ENCODE results near the gene ERBB2. TPM values are rescaled to one million over a fixed set of nuclear protein-coding genes. Genes with fewer than 3 reads are reported as not detected.
A peak's percentile ranks its signal among the peaks of the same experiment; 100 is the strongest.

Gene ERBB2
- total RNA-seq, 2 donors from 2014 or later: 110 to 133 TPM

- Histone ChIP-seq H3K27ac (ENCODE audit: low read depth, low read length) (peak overlapping the region; percentile 93), H3K4me1 (ENCODE audit: control insufficient read depth, insufficient read depth, low read length) (peaks cover 16% of the 10 kb centered on the region), H3K36me3 (ENCODE audit: control insufficient read depth, insufficient read depth, low read length) (no peaks in the 10 kb centered on the region), H3K9ac (ENCODE audit: extremely low read depth, low read length, poor library complexity, severe bottlenecking) (peak overlapping the region; percentile 32), H3K4me3 (ENCODE audit: low read length) (no peak overlapping the region), H3K27me3 (ENCODE audit: control insufficient read depth, insufficient read depth, low read length, poor library complexity, severe bottlenecking) (no peaks in the 10 kb centered on the region), H3K9me3 (ENCODE audit: control insufficient read depth, low read length) (no peaks in the 10 kb centered on the region)
- no peaks in the 10 kb centered on the region for H3K9me3 Mint-ChIP-seq
- H3K36me3 Mint-ChIP-seq (ENCODE audit: low read depth): peaks cover 14% of the 10 kb centered on the region
- DNase-seq: peak; percentile 91
- H3K27me3 Mint-ChIP-seq (ENCODE audit: insufficient read depth): no peaks in the 10 kb centered on the region
- 38 to 64% methylated on average over 6 to 7 of the region's 7 CpGs for WGBS, 2 experiments (ENCODE audit: insufficient coverage in 1 of 2, insufficient read length in 1 of 2)
- no peak overlapping the region for H3K4me3 Mint-ChIP-seq
- TF ChIP-seq CTCF (conservative IDR thresholded peaks at IDR 0.05): peak; percentile 30
- peak overlapping the region; percentile 92 for H3K27ac Mint-ChIP-seq
- H3K4me1 Mint-ChIP-seq: peaks cover 24% of the 10 kb centered on the region
Measured at GRCh38 chr17:39652587-39653315, 47.1 kb upstream of the ERBB2 start.

- Mint-ChIP-seq H3K9me3 (no peaks in the 10 kb centered on the region), H3K36me3 (ENCODE audit: low read depth) (peaks cover 17% of the 10 kb centered on the region), H3K27ac (peak overlapping the region; percentile 92), H3K4me3 (peak overlapping the region; percentile 27), H3K4me1 (peaks cover 24% of the 10 kb centered on the region), H3K27me3 (ENCODE audit: insufficient read depth) (no peaks in the 10 kb centered on the region)
- 74 to 87% methylated on average over 9 to 12 of the region's 12 CpGs for WGBS, 2 experiments (ENCODE audit: insufficient coverage in 1 of 2, insufficient read length in 1 of 2)
- H3K4me3 ChIP-seq (ENCODE audit: low read length): no peak overlapping the region
- no peaks in the 10 kb centered on the region for H3K9me3 ChIP-seq (ENCODE audit: control insufficient read depth, low read length)
- DNase-seq: no peak
- H3K9ac ChIP-seq (ENCODE audit: extremely low read depth, low read length, poor library complexity, severe bottlenecking): peak overlapping the region; percentile 32
- H3K27me3 ChIP-seq (ENCODE audit: control insufficient read depth, insufficient read depth, low read length, poor library complexity, severe bottlenecking): no peaks in the 10 kb centered on the region
- H3K27ac ChIP-seq (ENCODE audit: low read depth, low read length): peak overlapping the region; percentile 93
- TF ChIP-seq CTCF (conservative IDR thresholded peaks at IDR 0.05): no peak
- no peaks in the 10 kb centered on the region for H3K36me3 ChIP-seq (ENCODE audit: control insufficient read depth, insufficient read depth, low read length)
- peaks cover 16% of the 10 kb centered on the region for H3K4me1 ChIP-seq (ENCODE audit: control insufficient read depth, insufficient read depth, low read length)
Measured at GRCh38 chr17:39653316-39653661, 46.6 kb upstream of the ERBB2 start.

GRCh38 chr17:39653662-39654331 lies 46.1 kb upstream of the ERBB2 start:
- Histone ChIP-seq H3K27ac (ENCODE audit: low read depth, low read length) (peak overlapping the region; percentile 93), H3K4me3 (ENCODE audit: low read length) (no peak overlapping the region), H3K36me3 (ENCODE audit: control insufficient read depth, insufficient read depth, low read length) (peaks cover 4% of the 10 kb centered on the region), H3K9ac (ENCODE audit: extremely low read depth, low read length, poor library complexity, severe bottlenecking) (no peak overlapping the region), H3K4me1 (ENCODE audit: control insufficient read depth, insufficient read depth, low read length) (peaks cover 16% of the 10 kb centered on the region), H3K27me3 (ENCODE audit: control insufficient read depth, insufficient read depth, low read length, poor library complexity, severe bottlenecking) (no peaks in the 10 kb centered on the region), H3K9me3 (ENCODE audit: control insufficient read depth, low read length) (no peaks in the 10 kb centered on the region)
- 62 to 80% methylated on average over 10 to 14 of the region's 14 CpGs for WGBS, 2 experiments (ENCODE audit: insufficient coverage in 1 of 2, insufficient read length in 1 of 2)
- H3K27ac Mint-ChIP-seq: peak overlapping the region; percentile 91
- H3K36me3 Mint-ChIP-seq (ENCODE audit: low read depth): peaks cover 17% of the 10 kb centered on the region
- DNase-seq: peak; percentile 98
- peak overlapping the region; percentile 27 for H3K4me3 Mint-ChIP-seq
- H3K9me3 Mint-ChIP-seq: no peaks in the 10 kb centered on the region
- H3K4me1 Mint-ChIP-seq: peaks cover 24% of the 10 kb centered on the region
- H3K27me3 Mint-ChIP-seq (ENCODE audit: insufficient read depth): no peaks in the 10 kb centered on the region
- TF ChIP-seq CTCF (conservative IDR thresholded peaks at IDR 0.05): peak; percentile 97
